ENCODE results near the gene TPST2. TPM values are rescaled to one million over a fixed set of nuclear protein-coding genes. Genes with fewer than 3 reads are reported as not detected.

Gene TPST2
- total RNA-seq, 1 donor from 2014 or later, result 59.3 TPM

- Mint-ChIP-seq H3K4me1 (ENCODE audit: unreplicated experiment) (peaks cover 31% of the 10 kb centered on the region), H3K36me3 (ENCODE audit: low read depth, unreplicated experiment) (peaks cover 11% of the 10 kb centered on the region), H3K4me3 (ENCODE audit: unreplicated experiment) (peak overlapping the region; percentile 78)
Observed at GRCh38 chr22:26586556-26587325, 3.2 kb downstream of the TPST2 start.

GRCh38 chr22:26585104-26585790 lies 4.7 kb downstream of the TPST2 start:
- Mint-ChIP-seq H3K4me1 (ENCODE audit: unreplicated experiment) (peaks cover 40% of the 10 kb centered on the region), H3K9me3 (ENCODE audit: unreplicated experiment) (no peaks in the 10 kb centered on the region), H3K36me3 (ENCODE audit: low read depth, unreplicated experiment) (peaks cover 23% of the 10 kb centered on the region), H3K4me3 (ENCODE audit: unreplicated experiment) (no peak overlapping the region), H3K27me3 (ENCODE audit: unreplicated experiment) (peaks cover 1% of the 10 kb centered on the region), H3K27ac (ENCODE audit: unreplicated experiment) (peak overlapping the region; percentile 64)
- no peak for DNase-seq (ENCODE audit: low spot score)
- TF ChIP-seq CTCF (IDR thresholded peaks at IDR 0.05; ENCODE audit: unreplicated experiment), result no peak

More at GRCh38 chr22:26586556-26587325, 3.2 kb downstream of the TPST2 start:
- H3K27me3 Mint-ChIP-seq (ENCODE audit: unreplicated experiment), result peaks cover 1% of the 10 kb centered on the region
- TF ChIP-seq CTCF (IDR thresholded peaks at IDR 0.05; ENCODE audit: unreplicated experiment), result no peak
- no peak for DNase-seq (ENCODE audit: low spot score)
- no peaks in the 10 kb centered on the region for H3K9me3 Mint-ChIP-seq (ENCODE audit: unreplicated experiment)
- peak overlapping the region; percentile 75 for H3K27ac Mint-ChIP-seq (ENCODE audit: unreplicated experiment)

GRCh38 chr22:26584010-26584409 lies 5.9 kb downstream of the TPST2 start:
- peaks cover 23% of the 10 kb centered on the region for H3K36me3 Mint-ChIP-seq (ENCODE audit: low read depth, unreplicated experiment)
- no peak overlapping the region for H3K4me3 Mint-ChIP-seq (ENCODE audit: unreplicated experiment)
- no peak for DNase-seq (ENCODE audit: low spot score)
- H3K9me3 Mint-ChIP-seq (ENCODE audit: unreplicated experiment), result no peaks in the 10 kb centered on the region
- peaks cover 1% of the 10 kb centered on the region for H3K27me3 Mint-ChIP-seq (ENCODE audit: unreplicated experiment)
- H3K4me1 Mint-ChIP-seq (ENCODE audit: unreplicated experiment), result peaks cover 45% of the 10 kb centered on the region
- H3K27ac Mint-ChIP-seq (ENCODE audit: unreplicated experiment), result no peak overlapping the region
- TF ChIP-seq CTCF (IDR thresholded peaks at IDR 0.05; ENCODE audit: unreplicated experiment), result no peak

- no peak for DNase-seq (ENCODE audit: low spot score)
- Mint-ChIP-seq H3K36me3 (ENCODE audit: low read depth, unreplicated experiment) (peaks cover 23% of the 10 kb centered on the region), H3K27me3 (ENCODE audit: unreplicated experiment) (peaks cover 1% of the 10 kb centered on the region), H3K4me1 (ENCODE audit: unreplicated experiment) (peaks cover 35% of the 10 kb centered on the region), H3K27ac (ENCODE audit: unreplicated experiment) (no peak overlapping the region), H3K9me3 (ENCODE audit: unreplicated experiment) (no peaks in the 10 kb centered on the region), H3K4me3 (ENCODE audit: unreplicated experiment) (no peak overlapping the region)
- no peak for TF ChIP-seq CTCF (IDR thresholded peaks at IDR 0.05; ENCODE audit: unreplicated experiment)
Observed at GRCh38 chr22:26581633-26582168, 8.2 kb downstream of the TPST2 start.
